ENCODE data around the gene ERI2.
A peak's percentile ranks its signal among the peaks of the same experiment; 100 is the strongest.

ERI2 gene, protein sequence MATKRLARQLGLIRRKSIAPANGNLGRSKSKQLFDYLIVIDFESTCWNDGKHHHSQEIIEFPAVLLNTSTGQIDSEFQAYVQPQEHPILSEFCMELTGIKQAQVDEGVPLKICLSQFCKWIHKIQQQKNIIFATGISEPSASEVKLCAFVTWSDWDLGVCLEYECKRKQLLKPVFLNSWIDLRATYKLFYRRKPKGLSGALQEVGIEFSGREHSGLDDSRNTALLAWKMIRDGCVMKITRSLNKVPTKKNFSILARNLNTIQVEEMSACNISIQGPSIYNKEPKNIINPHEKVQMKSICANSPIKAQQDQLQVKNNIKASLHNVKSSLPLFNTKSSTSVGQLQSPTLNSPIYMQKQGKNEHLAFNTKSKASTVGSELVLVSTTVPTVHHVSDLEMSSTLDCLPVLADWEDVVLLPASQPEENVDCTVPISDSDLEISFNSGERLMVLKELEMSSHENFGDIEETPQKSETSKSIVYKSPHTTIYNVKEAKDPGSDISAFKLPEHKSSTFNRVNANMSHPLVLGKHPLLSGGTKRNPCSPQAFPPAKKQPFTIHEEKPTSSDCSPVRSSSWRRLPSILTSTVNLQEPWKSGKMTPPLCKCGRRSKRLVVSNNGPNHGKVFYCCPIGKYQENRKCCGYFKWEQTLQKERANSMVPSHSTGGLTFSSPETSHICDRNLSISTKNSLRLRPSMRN

DNA sequence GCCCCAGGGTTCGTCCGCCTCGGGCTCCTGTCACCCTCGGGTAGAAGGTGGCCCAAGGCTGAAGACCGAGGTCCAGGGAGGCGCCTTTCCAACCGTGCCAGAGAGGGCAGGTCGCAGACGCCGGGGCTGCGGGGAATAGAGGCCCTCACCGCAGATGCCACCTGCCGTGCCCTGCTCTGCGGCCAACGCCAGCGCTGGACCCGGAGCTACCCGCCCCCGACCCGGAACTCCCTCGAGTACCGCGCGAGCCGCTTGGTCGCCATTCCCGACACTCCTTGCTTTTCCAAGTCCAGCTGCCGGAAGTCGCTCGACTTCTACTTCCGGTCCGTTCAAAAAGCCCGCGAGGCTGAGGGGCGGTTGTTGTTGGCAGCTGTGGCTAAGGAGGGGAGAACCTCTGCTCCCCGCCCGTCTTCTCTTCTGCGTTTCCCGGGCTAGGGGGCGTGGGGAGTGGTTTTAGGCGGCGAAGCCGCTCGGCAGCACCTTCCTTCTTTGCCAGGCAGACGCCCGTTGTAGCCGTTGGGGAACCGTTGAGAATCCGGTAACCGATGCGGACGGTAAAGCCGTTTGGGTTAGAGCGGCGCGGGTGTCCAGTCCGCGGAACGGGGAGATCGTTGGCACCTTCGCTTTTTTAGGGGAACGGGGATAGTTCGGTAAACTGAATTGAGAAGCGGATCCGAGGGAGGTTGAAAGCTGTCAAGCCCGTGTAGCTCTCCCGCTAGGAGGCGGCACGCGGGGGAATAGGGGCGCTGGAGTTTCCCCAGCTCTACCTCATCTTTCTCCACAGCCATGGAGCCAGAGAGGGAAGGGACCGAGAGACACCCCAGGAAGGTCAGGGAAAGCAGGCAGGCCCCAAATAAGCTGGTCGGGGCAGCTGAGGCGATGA is at the start of gene ERI2, which contains the start of gene REXO5:
Gene ERI2 (minus strand): TSS at position 305 of the 883 bp plus-strand sequence. CDS start 42 bp downstream, at position 263.
Gene REXO5 (plus strand): TSS at position 360 of the 883 bp plus-strand sequence. CDS start 427 bp downstream, at position 787.
- DNase-seq (ENCODE audit: low read depth in 2 of 2), result peak; percentile 82 to 84

DNA sequence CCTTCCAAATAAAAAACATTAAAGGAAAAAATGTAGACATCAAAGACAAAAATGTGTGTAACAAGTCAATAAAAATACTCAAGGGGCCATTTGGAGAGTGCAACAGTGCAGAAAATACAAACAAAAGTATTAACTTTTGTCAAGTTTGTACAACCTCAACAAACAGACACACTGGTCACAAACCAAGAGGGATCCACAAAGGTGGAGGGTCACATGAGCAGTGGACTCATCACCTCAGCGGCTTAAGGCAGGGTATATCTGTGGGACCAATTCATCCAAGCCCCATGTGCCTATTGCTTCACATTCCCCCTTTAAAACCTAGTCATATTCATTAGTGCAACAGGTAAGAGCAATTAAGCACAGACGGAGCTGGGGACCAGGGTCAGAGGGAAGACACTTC is 48.7 kb upstream of the ERI2 start:
- no peak for DNase-seq (ENCODE audit: low read depth in 2 of 2)

DNA sequence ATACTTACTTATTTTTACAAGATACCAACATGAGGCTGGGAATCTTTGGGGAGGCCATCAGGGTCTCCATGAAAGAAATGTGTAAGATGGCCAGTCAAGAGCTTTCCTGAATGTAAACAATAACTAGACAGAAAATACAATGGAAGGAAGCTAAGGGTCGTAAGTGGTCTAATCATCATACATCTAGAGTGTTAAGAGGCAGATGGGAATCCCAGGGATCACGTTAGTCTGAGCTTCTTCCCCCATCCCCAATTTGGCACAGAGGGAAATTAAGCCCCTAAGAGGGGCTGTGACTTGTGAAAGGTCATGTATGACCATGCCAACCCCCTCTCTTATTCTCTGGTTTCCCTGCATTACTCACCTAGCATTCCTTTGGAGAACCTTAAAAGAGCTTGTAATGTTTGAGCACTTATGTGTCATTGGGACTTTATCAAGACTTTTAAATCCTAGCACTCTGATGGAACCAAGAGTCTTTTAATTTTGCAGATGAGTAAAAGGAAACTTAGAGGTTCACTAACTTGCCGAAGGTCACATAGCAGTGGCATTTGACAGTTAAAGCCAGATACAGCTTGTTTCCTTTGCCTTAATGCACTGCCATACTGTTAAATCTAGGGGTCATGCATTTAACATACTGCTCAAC is 47.8 kb upstream of the ERI2 start:
- no peak for DNase-seq (ENCODE audit: low read depth in 2 of 2)

DNA sequence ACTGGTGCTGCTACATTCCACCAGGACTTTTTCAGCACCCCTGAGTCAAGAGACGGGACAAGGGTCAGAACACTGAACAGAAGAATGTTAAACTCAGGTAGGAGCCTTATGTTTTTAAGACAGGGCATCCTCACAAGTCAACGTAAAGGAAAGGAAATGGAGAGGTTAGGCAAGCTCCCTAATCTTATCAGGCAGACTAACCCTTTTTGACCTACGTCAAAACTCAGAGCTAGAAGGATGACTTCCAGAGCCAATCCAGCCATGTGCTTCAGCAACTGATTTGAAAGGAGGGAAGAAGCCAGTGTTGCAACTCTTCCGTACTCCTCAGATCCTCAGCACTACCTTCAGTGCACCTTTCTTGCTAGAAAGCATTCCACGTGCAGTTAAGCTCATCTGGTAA is 46.9 kb upstream of the ERI2 start:
- no peak for DNase-seq (ENCODE audit: low read depth in 2 of 2)

GRCh38 chr16:20851601-20852000 is 45.3 kb upstream of the ERI2 start:
- DNase-seq (ENCODE audit: low read depth in 2 of 2), result peak; percentile 72 to 73

GRCh38 chr16:20850981-20851380 is 44.7 kb upstream of the ERI2 start:
- DNase-seq (ENCODE audit: low read depth in 2 of 2), result no peak

DNA sequence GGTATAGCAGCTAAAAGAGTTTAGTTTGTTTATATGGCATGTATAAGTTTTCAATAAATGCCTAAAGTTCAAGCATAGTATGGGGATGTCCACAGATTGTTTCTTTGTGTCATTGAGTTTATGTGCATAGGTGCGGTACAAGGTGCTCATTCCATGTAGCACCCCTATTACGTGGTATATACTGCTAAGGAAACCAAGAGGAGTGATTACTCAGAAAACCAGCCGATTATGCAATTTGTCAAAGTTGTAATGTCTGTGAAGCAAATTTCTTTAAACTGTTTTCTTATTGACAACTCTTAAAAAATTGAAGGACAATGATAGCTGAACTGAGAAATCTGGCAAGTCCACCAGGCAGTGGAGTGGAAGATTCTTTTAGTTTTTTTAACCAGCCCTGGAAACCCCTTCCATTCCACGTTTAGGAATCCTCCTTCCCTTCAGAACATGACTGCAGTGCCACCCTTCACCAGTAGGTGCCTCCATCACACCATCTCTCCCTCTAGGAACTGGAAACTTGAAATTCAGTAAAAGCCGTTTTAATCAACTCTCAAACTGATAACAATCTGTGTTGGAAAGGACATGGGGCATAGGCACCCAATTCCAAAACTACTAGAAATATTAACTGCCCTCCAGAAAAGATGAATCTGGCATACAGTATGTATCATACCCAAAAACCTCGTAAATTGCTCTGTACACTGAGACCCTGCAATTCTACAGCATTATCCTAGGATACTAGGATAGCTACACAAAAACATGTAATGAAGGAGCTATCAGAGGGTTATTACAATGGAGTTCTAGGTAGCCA is 43.5 kb upstream of the ERI2 start:
- peak; percentile 33 to 44 for DNase-seq (ENCODE audit: low read depth in 2 of 2)

DNA sequence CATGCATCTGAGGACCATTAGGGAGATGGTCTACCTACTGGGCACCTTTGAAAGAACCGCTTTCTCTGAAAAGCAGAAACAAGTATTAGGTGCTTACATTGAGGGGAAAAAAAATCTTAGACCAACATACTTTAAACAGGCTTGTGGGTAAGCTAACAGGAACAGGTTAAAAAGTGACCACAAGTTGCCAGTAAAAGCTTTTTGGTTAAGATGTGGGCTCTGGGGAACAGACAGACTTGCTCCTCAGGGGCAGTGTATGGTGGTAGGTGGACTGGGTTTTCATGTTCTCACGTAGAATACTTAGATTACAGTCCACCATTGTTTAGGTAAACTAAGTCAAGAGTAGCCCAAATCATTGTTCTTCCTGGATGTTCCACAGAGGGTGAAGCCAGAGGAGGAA is 41.3 kb upstream of the ERI2 start:
- DNase-seq (ENCODE audit: low read depth in 2 of 2), result no peak

DNA sequence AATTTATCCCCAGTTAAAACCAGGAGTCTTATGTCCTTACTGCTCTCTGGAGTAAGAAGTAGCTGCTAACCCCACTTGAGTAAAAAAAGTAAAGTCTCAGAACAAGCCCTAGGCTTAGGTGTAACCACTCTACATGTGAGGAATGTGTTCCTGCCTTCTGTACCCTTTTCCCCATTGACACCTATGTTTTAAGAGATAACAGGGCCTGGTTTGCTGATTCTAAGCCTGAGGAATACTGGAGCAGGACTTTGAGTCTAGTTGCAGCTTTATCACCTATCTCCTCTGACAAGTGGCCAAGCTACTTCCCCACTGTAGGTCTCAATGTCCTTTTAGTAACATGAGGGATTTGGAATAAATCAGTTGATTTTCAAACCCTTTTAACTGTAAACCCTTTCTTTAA is 40.3 kb upstream of the ERI2 start:
- no peak for DNase-seq (ENCODE audit: low read depth in 2 of 2)

DNA sequence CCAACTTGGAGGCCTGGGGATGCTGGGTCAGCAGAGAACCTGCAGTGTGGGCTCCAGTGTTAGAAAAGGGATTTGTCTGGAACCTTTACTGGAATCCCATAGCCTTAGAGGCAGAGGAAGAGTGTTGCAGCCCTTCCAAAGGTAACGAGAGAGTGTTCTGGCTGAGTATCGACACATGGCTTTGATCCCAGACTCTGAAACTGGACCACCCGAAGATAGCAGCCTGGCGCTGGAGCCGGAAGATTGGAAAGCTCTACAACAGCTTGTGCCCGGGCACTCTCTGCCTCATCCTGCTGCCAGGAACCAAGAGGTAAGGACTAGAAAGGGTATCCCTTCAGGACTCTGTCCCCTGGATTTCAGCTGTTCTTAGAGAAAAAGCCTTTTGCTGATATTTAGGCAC is 39.8 kb upstream of the ERI2 start:
- DNase-seq (ENCODE audit: low read depth in 2 of 2), result no peak

DNA sequence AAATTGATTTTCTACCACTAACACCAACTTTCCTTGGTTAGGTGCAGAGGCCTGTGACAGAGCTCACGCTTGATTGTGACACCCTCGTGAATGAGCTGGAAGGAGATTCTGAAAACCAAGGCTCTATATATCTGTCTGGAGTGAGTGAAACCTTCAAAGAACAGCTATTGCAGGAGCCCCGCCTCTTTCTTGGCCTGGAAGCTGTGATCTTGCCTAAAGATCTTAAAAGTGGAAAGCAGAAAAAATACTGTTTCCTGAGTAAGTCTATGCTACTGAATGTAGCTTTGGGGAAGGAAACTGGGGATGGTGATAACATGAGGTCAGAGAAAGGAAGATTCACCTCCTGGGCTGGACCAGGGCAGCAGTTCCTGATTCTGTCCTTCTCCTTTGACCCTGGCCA is 38.3 kb upstream of the ERI2 start:
- no peak for DNase-seq (ENCODE audit: low read depth in 2 of 2)

DNA sequence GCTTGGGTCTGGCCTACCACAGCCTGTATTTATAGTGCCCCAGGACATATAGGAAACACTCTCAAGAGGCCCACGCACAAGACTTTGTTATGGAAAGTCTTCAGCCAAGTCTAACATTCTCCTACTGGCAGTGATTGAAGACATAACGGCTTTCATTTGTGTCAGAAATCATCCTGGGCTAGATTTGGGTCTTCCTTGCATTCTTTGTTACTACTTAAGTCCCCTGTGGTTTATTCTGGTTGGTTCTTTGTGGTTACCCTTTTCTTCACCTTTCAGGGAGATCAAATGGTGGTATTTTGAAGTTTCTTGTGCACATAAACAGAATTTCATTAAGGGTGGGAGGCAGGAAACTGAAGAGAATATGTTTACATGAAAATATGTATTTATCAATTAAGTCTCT is 37.8 kb upstream of the ERI2 start:
- DNase-seq (ENCODE audit: low read depth in 2 of 2), result no peak

DNA sequence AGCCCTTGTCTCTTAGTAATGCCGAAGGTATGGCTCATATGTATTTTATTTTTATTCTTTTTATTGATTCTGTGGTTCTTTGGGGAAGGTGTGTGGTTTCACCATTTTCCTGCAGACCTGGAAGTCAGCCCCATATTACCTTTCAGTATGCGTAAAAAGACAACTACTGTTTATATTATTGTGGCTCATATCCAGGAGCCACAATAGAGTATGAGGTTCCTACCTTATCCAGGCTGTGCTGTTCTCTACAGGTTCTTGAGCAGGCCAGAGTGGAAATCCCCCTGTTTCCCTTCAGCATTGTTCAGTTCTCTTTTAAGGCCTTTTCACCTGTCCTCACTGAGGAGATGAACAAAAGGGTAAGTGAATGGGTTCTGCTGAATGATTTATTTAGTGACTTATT is 33.2 kb upstream of the ERI2 start:
- no peak for DNase-seq (ENCODE audit: low read depth in 2 of 2)

- no peak for DNase-seq (ENCODE audit: low read depth in 2 of 2)
These were observed 32.0 kb upstream of the ERI2 start for GRCh38 chr16:20838240-20838639.

GRCh38 chr16:20833086-20833485 is 26.8 kb upstream of the ERI2 start:
- DNase-seq (ENCODE audit: low read depth in 2 of 2), result no peak

GRCh38 chr16:20830372-20830771 is 24.1 kb upstream of the ERI2 start:
- no peak for DNase-seq (ENCODE audit: low read depth in 2 of 2)

DNA sequence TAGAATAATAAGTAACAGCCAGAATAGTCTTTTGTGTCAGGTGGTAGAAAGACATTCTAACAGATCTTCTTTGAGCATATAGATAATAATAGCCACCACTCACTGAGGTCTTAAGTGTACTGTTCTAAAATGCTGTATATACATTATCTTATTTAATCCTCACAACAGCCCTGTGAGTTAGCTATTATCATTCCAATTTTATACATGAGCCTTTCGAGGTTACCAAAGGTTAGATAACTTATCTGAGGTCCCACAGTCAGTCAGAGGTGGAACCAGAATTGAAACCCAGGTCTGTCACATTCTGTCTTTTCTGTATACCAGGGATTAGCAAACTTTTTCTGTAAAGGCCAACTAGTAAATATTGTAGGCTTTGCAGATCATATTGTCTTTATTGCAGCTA is 23.3 kb upstream of the ERI2 start:
- DNase-seq (ENCODE audit: low read depth in 2 of 2), result no peak

DNA sequence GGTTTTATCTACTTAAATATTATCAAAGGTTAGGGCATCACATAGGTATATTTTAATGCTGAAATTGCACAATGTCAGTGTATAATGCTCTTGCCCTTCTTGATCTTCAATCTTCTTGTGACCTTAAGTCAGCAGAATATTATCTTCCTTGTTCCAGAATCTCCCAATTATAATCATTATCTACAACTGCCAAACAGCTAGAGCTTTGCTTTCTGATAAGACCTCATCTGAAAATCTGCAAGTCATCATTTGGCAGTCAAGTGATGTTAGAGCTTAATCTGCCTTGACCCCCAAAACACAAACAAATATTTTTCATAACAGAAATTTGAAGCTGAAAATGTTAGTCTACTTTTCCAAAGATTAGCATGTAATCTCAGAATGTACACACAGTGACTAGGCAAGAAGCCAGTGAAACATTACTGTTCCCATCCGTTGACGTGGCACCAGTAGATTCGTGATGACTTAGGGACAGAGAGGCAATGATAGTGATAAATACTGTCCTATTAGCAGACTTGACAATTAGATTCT is 19.8 kb upstream of the ERI2 start:
- DNase-seq (ENCODE audit: low read depth in 2 of 2), result no peak

GRCh38 chr16:20822521-20823325 is 16.5 kb upstream of the ERI2 start:
- no peak for DNase-seq (ENCODE audit: low read depth in 2 of 2)

- no peak for DNase-seq (ENCODE audit: low read depth in 2 of 2)
These were observed 15.4 kb upstream of the ERI2 start for GRCh38 chr16:20821682-20822081.
